Measurements from ENCODE around the gene ZNF138.

Gene ZNF138

DNA sequence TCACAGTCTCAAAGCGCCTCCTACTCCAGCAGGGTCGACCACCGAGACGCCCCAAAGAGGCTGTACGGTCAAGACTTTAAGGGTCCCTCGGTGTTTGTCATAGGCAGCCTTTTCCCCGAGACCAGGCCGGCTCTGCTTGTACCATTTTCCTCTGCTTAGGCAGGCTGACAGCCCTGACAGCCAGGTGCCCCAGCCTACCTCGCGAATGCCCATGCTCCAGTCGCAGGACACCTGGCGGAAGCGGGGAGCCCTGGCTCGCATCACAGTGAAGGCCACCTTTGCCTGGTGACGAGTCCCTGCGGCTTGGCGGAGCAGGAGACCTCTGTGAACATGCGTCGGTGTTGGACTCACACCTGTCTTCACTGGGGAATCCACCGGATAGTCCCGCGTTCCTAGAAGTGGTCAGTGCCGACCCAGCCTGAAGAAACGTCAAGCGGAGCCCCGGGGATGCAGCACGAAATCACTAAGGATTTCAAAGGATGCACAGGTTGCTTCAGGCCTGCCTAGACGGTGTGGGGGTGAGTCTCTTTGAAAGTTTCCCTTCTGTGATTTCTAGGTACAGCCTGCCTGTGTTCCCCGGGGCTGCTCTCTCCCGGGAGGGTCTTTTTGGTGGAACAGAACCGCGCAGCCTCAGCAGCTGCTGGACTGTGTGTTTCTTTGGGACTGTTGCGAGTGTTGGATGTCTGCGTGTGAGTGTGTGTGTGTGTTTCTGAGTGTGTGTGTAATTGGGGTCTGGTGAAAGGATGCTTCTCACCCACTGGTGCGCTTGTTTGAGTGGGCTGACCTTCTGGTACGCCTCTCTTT is 78.3 kb downstream of the ZNF138 start:
- H3K4me3 ChIP-seq (ENCODE audit: low read depth, low read length) = no peak overlapping the region
- TF ChIP-seq, protein P1, sequence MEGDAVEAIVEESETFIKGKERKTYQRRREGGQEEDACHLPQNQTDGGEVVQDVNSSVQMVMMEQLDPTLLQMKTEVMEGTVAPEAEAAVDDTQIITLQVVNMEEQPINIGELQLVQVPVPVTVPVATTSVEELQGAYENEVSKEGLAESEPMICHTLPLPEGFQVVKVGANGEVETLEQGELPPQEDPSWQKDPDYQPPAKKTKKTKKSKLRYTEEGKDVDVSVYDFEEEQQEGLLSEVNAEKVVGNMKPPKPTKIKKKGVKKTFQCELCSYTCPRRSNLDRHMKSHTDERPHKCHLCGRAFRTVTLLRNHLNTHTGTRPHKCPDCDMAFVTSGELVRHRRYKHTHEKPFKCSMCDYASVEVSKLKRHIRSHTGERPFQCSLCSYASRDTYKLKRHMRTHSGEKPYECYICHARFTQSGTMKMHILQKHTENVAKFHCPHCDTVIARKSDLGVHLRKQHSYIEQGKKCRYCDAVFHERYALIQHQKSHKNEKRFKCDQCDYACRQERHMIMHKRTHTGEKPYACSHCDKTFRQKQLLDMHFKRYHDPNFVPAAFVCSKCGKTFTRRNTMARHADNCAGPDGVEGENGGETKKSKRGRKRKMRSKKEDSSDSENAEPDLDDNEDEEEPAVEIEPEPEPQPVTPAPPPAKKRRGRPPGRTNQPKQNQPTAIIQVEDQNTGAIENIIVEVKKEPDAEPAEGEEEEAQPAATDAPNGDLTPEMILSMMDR (IDR thresholded peaks at IDR 0.05; ENCODE audit: borderline replicate concordance, insufficient read depth, low read depth, low read length) = no peak

GRCh38 chr7:64873155-64873500 is 78.9 kb downstream of the ZNF138 start:
- no peak overlapping the region for H3K4me3 ChIP-seq (ENCODE audit: low read depth, low read length)
- TF ChIP-seq, protein P1 (IDR thresholded peaks at IDR 0.05; ENCODE audit: borderline replicate concordance, insufficient read depth, low read depth, low read length) = no peak

DNA sequence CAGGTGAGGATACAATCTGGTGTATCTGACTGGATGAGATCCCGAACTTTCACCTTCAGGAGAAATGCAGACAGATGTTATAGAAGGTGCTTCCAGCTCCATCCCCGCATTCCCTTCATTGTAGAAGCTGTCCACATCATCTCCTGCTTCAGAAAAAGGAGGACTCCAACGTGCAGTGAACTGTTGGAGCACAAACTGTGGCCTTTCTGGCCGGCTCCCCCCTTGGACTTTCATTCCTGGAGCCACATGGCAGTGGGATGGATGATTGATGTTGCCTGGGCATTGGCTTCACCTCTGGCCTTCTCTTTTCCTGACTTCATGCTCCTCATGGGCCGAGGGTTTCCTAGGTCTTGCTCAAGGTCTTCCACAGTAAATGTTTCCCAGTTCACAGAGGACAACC is 79.3 kb downstream of the ZNF138 start:
- TF ChIP-seq, protein P1 (IDR thresholded peaks at IDR 0.05; ENCODE audit: borderline replicate concordance, insufficient read depth, low read depth, low read length) = no peak
- H3K4me3 ChIP-seq (ENCODE audit: low read depth, low read length) = no peak overlapping the region

DNA sequence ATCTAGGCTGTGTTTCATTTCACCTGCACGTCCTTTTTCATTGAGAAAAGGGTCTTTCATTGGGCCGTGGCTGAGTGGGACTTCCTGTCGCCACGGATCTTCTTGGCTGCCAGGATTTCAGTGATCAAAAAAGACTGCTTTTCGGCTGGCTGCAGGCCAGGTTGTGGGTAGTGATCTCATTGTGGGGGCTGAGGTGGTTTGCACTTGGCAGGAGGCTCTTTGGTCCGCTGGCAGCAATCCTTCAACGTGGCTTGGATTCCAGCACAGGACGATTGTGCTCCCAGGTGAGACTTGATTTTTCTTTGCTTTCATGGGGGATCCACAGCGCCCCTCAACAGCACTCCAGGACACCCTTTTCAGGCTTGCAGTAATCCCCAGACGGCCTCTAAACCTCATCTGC is 79.9 kb downstream of the ZNF138 start:
- no peak overlapping the region for H3K4me3 ChIP-seq (ENCODE audit: low read depth, low read length)
- TF ChIP-seq, protein P1 (IDR thresholded peaks at IDR 0.05; ENCODE audit: borderline replicate concordance, insufficient read depth, low read depth, low read length) = no peak

- H3K4me3 ChIP-seq (ENCODE audit: low read depth, low read length) = no peak overlapping the region
- TF ChIP-seq, protein P1 (IDR thresholded peaks at IDR 0.05; ENCODE audit: borderline replicate concordance, insufficient read depth, low read depth, low read length) = no peak
Measured at GRCh38 chr7:64874562-64875250, 80.5 kb downstream of the ZNF138 start.

- TF ChIP-seq, protein P1 (IDR thresholded peaks at IDR 0.05; ENCODE audit: borderline replicate concordance, insufficient read depth, low read depth, low read length) = no peak
- H3K4me3 ChIP-seq (ENCODE audit: low read depth, low read length) = no peak overlapping the region
Measured at GRCh38 chr7:64875258-64875657, 81.0 kb downstream of the ZNF138 start.

All from GM12875 (cell line).